Measurements from ENCODE around the gene TLNRD1.

The TLNRD1 gene

GRCh38 chr15:81001152-81002008 is 657 bp downstream of the TLNRD1 start:
- DNase-seq (ENCODE audit: extremely low read depth in 1 of 2, low read depth in 1 of 2) = peak in 1 of 2 donors; percentile 25

- no peak for DNase-seq (ENCODE audit: extremely low read depth in 1 of 2, low read depth in 1 of 2)
Observed at GRCh38 chr15:81002009-81002330, 1.2 kb downstream of the TLNRD1 start.

GRCh38 chr15:81002331-81003096 is 1.8 kb downstream of the TLNRD1 start:
- DNase-seq (ENCODE audit: extremely low read depth in 1 of 2, low read depth in 1 of 2) = no peak

GRCh38 chr15:81003097-81003350 is 2.3 kb downstream of the TLNRD1 start:
- DNase-seq (ENCODE audit: extremely low read depth in 1 of 2, low read depth in 1 of 2) = no peak

- no peak for DNase-seq (ENCODE audit: extremely low read depth in 1 of 2, low read depth in 1 of 2)
Observed at GRCh38 chr15:81006124-81006523, 5.4 kb downstream of the TLNRD1 start.

GRCh38 chr15:81007428-81008064 is 6.8 kb downstream of the TLNRD1 start:
- no peak for DNase-seq (ENCODE audit: extremely low read depth in 1 of 2, low read depth in 1 of 2)

- no peak for DNase-seq (ENCODE audit: extremely low read depth in 1 of 2, low read depth in 1 of 2)
Observed at GRCh38 chr15:81008312-81008711, 7.6 kb downstream of the TLNRD1 start.

GRCh38 chr15:81010086-81010485 is 9.4 kb downstream of the TLNRD1 start:
- DNase-seq (ENCODE audit: extremely low read depth in 1 of 2, low read depth in 1 of 2) = no peak

- DNase-seq (ENCODE audit: extremely low read depth in 1 of 2, low read depth in 1 of 2) = no peak
Observed at GRCh38 chr15:81011593-81011992, 10.9 kb downstream of the TLNRD1 start.

GRCh38 chr15:81012588-81012987 is 11.9 kb downstream of the TLNRD1 start:
- no peak for DNase-seq (ENCODE audit: extremely low read depth in 1 of 2, low read depth in 1 of 2)

GRCh38 chr15:81013396-81013929 is 12.7 kb downstream of the TLNRD1 start:
- no peak for DNase-seq (ENCODE audit: extremely low read depth in 1 of 2, low read depth in 1 of 2)

- no peak for DNase-seq (ENCODE audit: extremely low read depth in 1 of 2, low read depth in 1 of 2)
Observed at GRCh38 chr15:81014446-81015093, 13.8 kb downstream of the TLNRD1 start.

- DNase-seq (ENCODE audit: extremely low read depth in 1 of 2, low read depth in 1 of 2) = no peak
Observed at GRCh38 chr15:81015621-81016488, 15.1 kb downstream of the TLNRD1 start.

GRCh38 chr15:81016489-81017068 is 15.9 kb downstream of the TLNRD1 start:
- DNase-seq (ENCODE audit: extremely low read depth in 1 of 2, low read depth in 1 of 2) = no peak

GRCh38 chr15:81018197-81018596 is 17.5 kb downstream of the TLNRD1 start:
- DNase-seq (ENCODE audit: extremely low read depth in 1 of 2, low read depth in 1 of 2) = no peak

GRCh38 chr15:81021321-81021720 is 20.6 kb downstream of the TLNRD1 start:
- DNase-seq (ENCODE audit: extremely low read depth in 1 of 2, low read depth in 1 of 2) = no peak

GRCh38 chr15:81023483-81024264 is 23.0 kb downstream of the TLNRD1 start:
- DNase-seq (ENCODE audit: extremely low read depth in 1 of 2, low read depth in 1 of 2) = no peak

GRCh38 chr15:81024265-81024872 is 23.6 kb downstream of the TLNRD1 start:
- DNase-seq (ENCODE audit: extremely low read depth in 1 of 2, low read depth in 1 of 2) = no peak

- DNase-seq (ENCODE audit: extremely low read depth in 1 of 2, low read depth in 1 of 2) = no peak
Observed at GRCh38 chr15:81024936-81025335, 24.2 kb downstream of the TLNRD1 start.

Data from activated CD8-positive, alpha-beta memory T cell treated with anti-CD3 and anti-CD28 coated beads for 1 hour (primary cell).